Measurements from ENCODE around the gene FICD.

The FICD gene

GRCh38 chr12:108477881-108478259 lies 37.2 kb upstream of the FICD start:
- no peaks in the 10 kb centered on the region for H3K9me3 ChIP-seq (ENCODE audit: insufficient read depth, low read length, severe bottlenecking)
- no peak overlapping the region for H3K27ac ChIP-seq (ENCODE audit: low read length)
- no peaks in the 10 kb centered on the region for H3K27me3 ChIP-seq (ENCODE audit: insufficient read depth, low read length, poor library complexity)
- no peaks in the 10 kb centered on the region for H3K4me1 ChIP-seq (ENCODE audit: insufficient read depth, low read length)
- no peak for ATAC-seq (ENCODE audit: insufficient read depth, low read depth)
- no peak overlapping the region for H3K9ac ChIP-seq (ENCODE audit: low read depth, low read length)
- DNase-seq = no peak
- H3K36me3 ChIP-seq (ENCODE audit: insufficient read depth, low read length) = no peaks in the 10 kb centered on the region
- H3K4me2 ChIP-seq (ENCODE audit: insufficient read depth, low read length) = no peak overlapping the region
- H3K4me3 ChIP-seq (ENCODE audit: low read depth in 1 of 2, low read length in 2 of 2) = no peak overlapping the region
- H3K79me2 ChIP-seq (ENCODE audit: insufficient read depth, low read length) = no peaks in the 10 kb centered on the region
- no peaks in the 10 kb centered on the region for H4K20me1 ChIP-seq (ENCODE audit: insufficient read depth, low read length)
- H2AFZ ChIP-seq (ENCODE audit: low read depth, low read length) = no peak overlapping the region
- TF ChIP-seq EZH2 (IDR thresholded peaks at IDR 0.05; ENCODE audit: borderline replicate concordance, low read depth, low read length, severe bottlenecking) = no peak
- no peak for TF ChIP-seq CTCF (IDR thresholded peaks at IDR 0.05; ENCODE audit: borderline replicate concordance, extremely low read depth, low read length, poor library complexity, severe bottlenecking)

GRCh38 chr12:108478611-108479206 lies 36.4 kb upstream of the FICD start:
- Histone ChIP-seq H3K4me3 (ENCODE audit: low read depth in 1 of 2, low read length in 2 of 2) (no peak overlapping the region), H3K4me2 (ENCODE audit: insufficient read depth, low read length) (no peak overlapping the region), H3K9ac (ENCODE audit: low read depth, low read length) (no peak overlapping the region), H4K20me1 (ENCODE audit: insufficient read depth, low read length) (no peaks in the 10 kb centered on the region), H2AFZ (ENCODE audit: low read depth, low read length) (no peak overlapping the region), H3K36me3 (ENCODE audit: insufficient read depth, low read length) (no peaks in the 10 kb centered on the region), H3K79me2 (ENCODE audit: insufficient read depth, low read length) (no peaks in the 10 kb centered on the region), H3K27ac (ENCODE audit: low read length) (no peak overlapping the region), H3K4me1 (ENCODE audit: insufficient read depth, low read length) (no peaks in the 10 kb centered on the region), H3K9me3 (ENCODE audit: insufficient read depth, low read length, severe bottlenecking) (no peaks in the 10 kb centered on the region), H3K27me3 (ENCODE audit: insufficient read depth, low read length, poor library complexity) (no peaks in the 10 kb centered on the region)
- no peak for DNase-seq
- no peak for ATAC-seq (ENCODE audit: insufficient read depth, low read depth)
- TF ChIP-seq CTCF (IDR thresholded peaks at IDR 0.05; ENCODE audit: borderline replicate concordance, extremely low read depth, low read length, poor library complexity, severe bottlenecking) (no peak), EZH2 (IDR thresholded peaks at IDR 0.05; ENCODE audit: borderline replicate concordance, low read depth, low read length, severe bottlenecking) (no peak)

GRCh38 chr12:108479364-108480070 lies 35.6 kb upstream of the FICD start:
- Histone ChIP-seq H3K4me1 (ENCODE audit: insufficient read depth, low read length) (no peaks in the 10 kb centered on the region), H3K27me3 (ENCODE audit: insufficient read depth, low read length, poor library complexity) (no peaks in the 10 kb centered on the region), H4K20me1 (ENCODE audit: insufficient read depth, low read length) (no peaks in the 10 kb centered on the region), H2AFZ (ENCODE audit: low read depth, low read length) (no peak overlapping the region), H3K9ac (ENCODE audit: low read depth, low read length) (no peak overlapping the region), H3K4me3 (ENCODE audit: low read depth in 1 of 2, low read length in 2 of 2) (no peak overlapping the region), H3K4me2 (ENCODE audit: insufficient read depth, low read length) (no peak overlapping the region), H3K36me3 (ENCODE audit: insufficient read depth, low read length) (no peaks in the 10 kb centered on the region), H3K27ac (ENCODE audit: low read length) (no peak overlapping the region), H3K79me2 (ENCODE audit: insufficient read depth, low read length) (no peaks in the 10 kb centered on the region), H3K9me3 (ENCODE audit: insufficient read depth, low read length, severe bottlenecking) (no peaks in the 10 kb centered on the region)
- no peak for ATAC-seq (ENCODE audit: insufficient read depth, low read depth)
- DNase-seq = no peak
- no peak for TF ChIP-seq EZH2 (IDR thresholded peaks at IDR 0.05; ENCODE audit: borderline replicate concordance, low read depth, low read length, severe bottlenecking)
- TF ChIP-seq CTCF (IDR thresholded peaks at IDR 0.05; ENCODE audit: borderline replicate concordance, extremely low read depth, low read length, poor library complexity, severe bottlenecking) = no peak
